GM12891 (cell line): ENCODE results near the gene NLGN1.

Experiments used
- DNase-seq: peaks from one replicate; pipeline ENCODE4 v3.0.0; 2011; ENCODE audit warnings: low spot score; ENCODE audit not compliant: insufficient read length
- FAIRE-seq: peaks from 2 replicates; lab custom pipeline; 2011; peaks lifted over from hg19 to GRCh38; lab: Jason Lieb, UNC
- PAX5 ChIP-seq: IDR thresholded peaks from 2 replicates; pipeline ENCODE4 v1.6.1; 2011; ENCODE audit warnings: low read length, moderate library complexity, mild to moderate bottlenecking; ENCODE audit not compliant: insufficient read depth, severe bottlenecking
- POLR2A ChIP-seq: IDR thresholded peaks from 2 replicates; pipeline ENCODE4 v1.6.1; 2011; ENCODE audit warnings: low read depth, low read length, control low read depth
- POLR2AphosphoS5 ChIP-seq: IDR thresholded peaks from 2 replicates; pipeline ENCODE4 v1.6.1; 2011; ENCODE audit warnings: low read depth, low read length, control low read depth
- POU2F2 ChIP-seq: IDR thresholded peaks from 2 replicates; pipeline ENCODE4 v1.6.1; 2011; ENCODE audit warnings: low read depth, mild to moderate bottlenecking, control low read depth, low read length, moderate library complexity
- SPI1 ChIP-seq: IDR thresholded peaks from 2 replicates; pipeline ENCODE4 v1.6.1; 2011; ENCODE audit warnings: low read depth, low read length, control low read depth
- TAF1 ChIP-seq: IDR thresholded peaks from 2 replicates; pipeline ENCODE4 v1.6.1; 2011; ENCODE audit warnings: low read depth, low read length, control low read depth

NLGN1 gene

GRCh38 chr3:173725507-173725906, 328.0 kb downstream of the NLGN1 start:
- no peak for TF ChIP-seq POLR2AphosphoS5
- FAIRE-seq = no peak
- no peak for DNase-seq

- FAIRE-seq (no peak), DNase-seq (no peak)
- TF ChIP-seq PAX5 (no peak), POLR2AphosphoS5 (no peak), POLR2A (no peak), SPI1 (no peak), POU2F2 (no peak), TAF1 (no peak)
Measured at GRCh38 chr3:173730391-173730790, 332.8 kb downstream of the NLGN1 start.

- TF ChIP-seq PAX5 = no peak
- TF ChIP-seq POU2F2 = no peak
- DNase-seq (no peak), FAIRE-seq (no peak)
Measured at GRCh38 chr3:173732237-173732636, 334.7 kb downstream of the NLGN1 start.

GRCh38 chr3:173733029-173733652, 335.6 kb downstream of the NLGN1 start:
- no peak for FAIRE-seq
- TF ChIP-seq PAX5 (no peak), TAF1 (no peak), POLR2A (no peak), POU2F2 (no peak), SPI1 (no peak), POLR2AphosphoS5 (no peak)
- no peak for DNase-seq

- DNase-seq (no peak), FAIRE-seq (no peak)
- TF ChIP-seq PAX5 (no peak), TAF1 (no peak), POU2F2 (no peak), SPI1 (no peak), POLR2AphosphoS5 (no peak), POLR2A (no peak)
Measured at GRCh38 chr3:173734473-173734872, 336.9 kb downstream of the NLGN1 start.

- TF ChIP-seq TAF1 (no peak), PAX5 (no peak), POLR2A (no peak), SPI1 (no peak), POLR2AphosphoS5 (no peak), POU2F2 (no peak)
- no peak for DNase-seq
- FAIRE-seq = no peak
Measured at GRCh38 chr3:173734895-173735294, 337.4 kb downstream of the NLGN1 start.

- no peak for FAIRE-seq
- no peak for TF ChIP-seq PAX5
- no peak for TF ChIP-seq POLR2AphosphoS5
- no peak for TF ChIP-seq POLR2A
- no peak for TF ChIP-seq SPI1
- no peak for TF ChIP-seq TAF1
- no peak for TF ChIP-seq POU2F2
- DNase-seq = no peak
Measured at GRCh38 chr3:173735841-173736240, 338.3 kb downstream of the NLGN1 start.

- DNase-seq = no peak
- FAIRE-seq = no peak
- no peak for TF ChIP-seq SPI1
- TF ChIP-seq TAF1 = no peak
- no peak for TF ChIP-seq POLR2AphosphoS5
- TF ChIP-seq POU2F2 = no peak
- TF ChIP-seq POLR2A = no peak
- TF ChIP-seq PAX5 = no peak
Measured at GRCh38 chr3:173737167-173737808, 339.7 kb downstream of the NLGN1 start.

GRCh38 chr3:173739726-173740125, 342.2 kb downstream of the NLGN1 start:
- FAIRE-seq = no peak
- no peak for DNase-seq
- TF ChIP-seq PAX5 = no peak
- no peak for TF ChIP-seq TAF1
- TF ChIP-seq POLR2AphosphoS5 = no peak
- no peak for TF ChIP-seq POLR2A
- no peak for TF ChIP-seq POU2F2
- no peak for TF ChIP-seq SPI1

- DNase-seq = no peak
- no peak for TF ChIP-seq POU2F2
- TF ChIP-seq POLR2AphosphoS5 = no peak
- TF ChIP-seq POLR2A = no peak
- no peak for TF ChIP-seq PAX5
- TF ChIP-seq SPI1 = no peak
- no peak for TF ChIP-seq TAF1
- FAIRE-seq = no peak
Measured at GRCh38 chr3:173742491-173742890, 344.9 kb downstream of the NLGN1 start.
